ENCODE results near the gene GRIN3B. TPM values are rescaled to one million over a fixed set of nuclear protein-coding genes. Genes with fewer than 3 reads are reported as not detected.

GRIN3B gene
- total RNA-seq, 4 donors from 2014 or later, result not detected

GRCh38 chr19:1039646-1040475 lies 39.6 kb downstream of the GRIN3B start, which contains the start of gene ABCA7:
ABCA7 (plus strand) TSS chr19:1040107; CDS start chr19:1041362, 1,255 bp downstream.
- Histone ChIP-seq H3K36me3 (peaks cover 0 to 33% of the 10 kb centered on the region in 2 donors), H3K27me3 (peaks cover 6% of the 10 kb centered on the region), H3K9me3 (no peaks in the 10 kb centered on the region), H3K4me1 (peaks cover 0 to 52% (median 20%) of the 10 kb centered on the region in 3 donors), H3K27ac (peak within 1 kb of the TSS in 3 of 4 donors; percentile 70 to 71 (median 71)), H3K4me3 (peak within 1 kb of the TSS; percentile 31 to 55)
- TF ChIP-seq CTCF (IDR thresholded peaks at IDR 0.05), result peak in 1 of 4 experiments; percentile 11
- TF ChIP-seq POLR2AphosphoS5 (IDR thresholded peaks at IDR 0.05), result peak; percentile 84
- TF ChIP-seq EP300 (IDR thresholded peaks at IDR 0.05), result no peak
- peak in 1 of 2 donors; percentile 6 for TF ChIP-seq POLR2A (IDR thresholded peaks at IDR 0.05)
- peak; percentile 96 for ATAC-seq
- 0% methylated on average over 2 of the region's 56 CpGs; no CpG with 5 or more reads in 1 of the 2 donors for WGBS, 2 donors (ENCODE audit: low coverage in 1 of 2)

- peak overlapping the region in 3 of 4 donors; percentile 70 to 71 (median 71) for H3K27ac ChIP-seq
- peak overlapping the region; percentile 31 to 55 for H3K4me3 ChIP-seq
- no peaks in the 10 kb centered on the region for H3K9me3 ChIP-seq
- H3K36me3 ChIP-seq, result peaks cover 0 to 25% of the 10 kb centered on the region in 2 donors
- 0 to 5% methylated on average over 1 to 9 of the region's 27 CpGs for WGBS, 2 donors (ENCODE audit: low coverage in 1 of 2)
- H3K27me3 ChIP-seq, result peaks cover 6% of the 10 kb centered on the region
- ATAC-seq, result peak; percentile 58
- peaks cover 0 to 52% (median 20%) of the 10 kb centered on the region in 3 donors for H3K4me1 ChIP-seq
- TF ChIP-seq CTCF (IDR thresholded peaks at IDR 0.05) (no peak), POLR2AphosphoS5 (IDR thresholded peaks at IDR 0.05) (no peak), POLR2A (IDR thresholded peaks at IDR 0.05) (no peak), EP300 (IDR thresholded peaks at IDR 0.05) (no peak)
Measured at GRCh38 chr19:1040476-1041271, 40.5 kb downstream of the GRIN3B start.

- peaks cover 6% of the 10 kb centered on the region for H3K27me3 ChIP-seq
- H3K36me3 ChIP-seq, result peaks cover 0 to 19% of the 10 kb centered on the region in 2 donors
- TF ChIP-seq CTCF (IDR thresholded peaks at IDR 0.05) (no peak), EP300 (IDR thresholded peaks at IDR 0.05) (no peak), POLR2A (IDR thresholded peaks at IDR 0.05) (no peak), POLR2AphosphoS5 (IDR thresholded peaks at IDR 0.05) (no peak)
- WGBS, 2 donors (ENCODE audit: low coverage in 1 of 2), result 15 to 62% methylated on average over 3 to 5 of the region's 26 CpGs
- H3K4me3 ChIP-seq, result peak overlapping the region; percentile 6 to 55
- H3K9me3 ChIP-seq, result no peaks in the 10 kb centered on the region
- peak overlapping the region in 1 of 4 donors; percentile 45 for H3K27ac ChIP-seq
- no peak for ATAC-seq
- peaks cover 0 to 52% (median 20%) of the 10 kb centered on the region in 3 donors for H3K4me1 ChIP-seq
Measured at GRCh38 chr19:1041272-1041834, 41.1 kb downstream of the GRIN3B start.

- Histone ChIP-seq H3K27ac (peak overlapping the region in 1 of 4 donors; percentile 45), H3K27me3 (peaks cover 6% of the 10 kb centered on the region), H3K9me3 (no peaks in the 10 kb centered on the region), H3K4me1 (peaks cover 0 to 52% (median 20%) of the 10 kb centered on the region in 3 donors), H3K4me3 (peak overlapping the region in 1 of 2 donors; percentile 55), H3K36me3 (peaks cover 0 to 18% of the 10 kb centered on the region in 2 donors)
- no CpG with 5 or more reads among the region's 43 CpGs for WGBS, 2 donors (ENCODE audit: low coverage in 1 of 2)
- TF ChIP-seq CTCF (IDR thresholded peaks at IDR 0.05) (no peak), EP300 (IDR thresholded peaks at IDR 0.05) (no peak), POLR2A (IDR thresholded peaks at IDR 0.05) (no peak), POLR2AphosphoS5 (IDR thresholded peaks at IDR 0.05) (no peak)
- ATAC-seq, result no peak
Measured at GRCh38 chr19:1041835-1042685, 41.8 kb downstream of the GRIN3B start.
